H1 (cell line): ENCODE measurements around the gene SLC13A2. TPM values are rescaled to one million over a fixed set of nuclear protein-coding genes. Genes with fewer than 3 reads are reported as not detected.

Experiments
- CTCF ChIA-PET: fragments of 300-600 bp; sonication (Branson Sonifier 250); formaldehyde crosslinking; loops from one replicate; lab custom pipeline; 2021; ENCODE audit not compliant: partially characterized antibody; lab: Charles Lee
- POLR2A ChIA-PET: fragments of 300-600 bp; sonication (Branson Sonifier 250); formaldehyde crosslinking; loops from one replicate; lab custom pipeline; 2021; ENCODE audit warnings: inconsistent platforms; ENCODE audit not compliant: partially characterized antibody; lab: Charles Lee
- DNase-seq, 2 experiments: peaks; one replicate each; pipeline versions ENCODE4 v3.0.0 to v3.0.0-alpha.2; 2010 to 2022; ENCODE audit warnings: low spot score in 2 of 2, low read depth in 1 of 2, mixed read lengths in 1 of 2
- FAIRE-seq: peaks from 2 replicates; lab custom pipeline; 2011; peaks lifted over from hg19 to GRCh38; lab: Jason Lieb, UNC
- H2AFZ ChIP-seq: 2 replicates; pipeline ENCODE4 v1.8.1; 2012; ENCODE audit warnings: low read length, inconsistent platforms
- H2AK5ac ChIP-seq: 2 replicates; pipeline ENCODE4 v1.6.1; 2013; ENCODE audit warnings: low read depth, low read length
- H2BK120ac ChIP-seq: replicated peaks from 2 replicates; pipeline ENCODE3; 2013; ENCODE audit warnings: low read depth, low read length, inconsistent platforms
- H2BK12ac ChIP-seq: 2 replicates; pipeline ENCODE4 v1.6.1; 2013; ENCODE audit warnings: low read depth, low read length
- H2BK15ac ChIP-seq: 2 replicates; pipeline ENCODE4 v1.6.1; 2013; ENCODE audit warnings: low read length
- H2BK20ac ChIP-seq: 2 replicates; pipeline ENCODE4 v1.6.1; 2013; ENCODE audit warnings: low read length
- H2BK5ac ChIP-seq: 2 replicates; pipeline ENCODE4 v1.6.1; 2013; ENCODE audit warnings: low read depth, low read length
- H3K14ac ChIP-seq: 2 replicates; pipeline ENCODE4 v1.6.1; 2013; ENCODE audit warnings: inconsistent platforms; ENCODE audit not compliant: insufficient read length
- H3K18ac ChIP-seq: 2 replicates; pipeline ENCODE4 v1.6.1; 2013; ENCODE audit warnings: low read length; ENCODE audit errors: extremely low read depth
- H3K23ac ChIP-seq: 2 replicates; pipeline ENCODE4 v1.6.1; 2013; ENCODE audit warnings: inconsistent platforms; ENCODE audit not compliant: insufficient read length
- H3K23me2 ChIP-seq: 2 replicates; pipeline ENCODE4 v1.6.1; 2013; ENCODE audit warnings: low read depth, low read length
- H3K27ac ChIP-seq: 2 replicates; pipeline ENCODE4 v1.6.1; 2011; ENCODE audit warnings: low read depth, low read length, inconsistent platforms
- H3K27me3 ChIP-seq, 4 experiments: replicated peaks in 1 of 4; 1 replicate in 1 of 4; 2 replicates in 3 of 4; pipeline versions ENCODE4 v1.6.1 to v1.8.1; 2011 to 2013; ENCODE audit warnings: low read length in 3 of 4, mild to moderate bottlenecking in 3 of 4, inconsistent platforms in 2 of 4, mixed read lengths in 2 of 4, moderate library complexity in 1 of 4; ENCODE audit not compliant: control insufficient read depth in 3 of 4, insufficient read depth in 3 of 4; ENCODE audit errors: extremely low read depth in 1 of 4
- H3K36me3 ChIP-seq, 4 experiments: 2 replicates each; pipeline versions ENCODE4 v1.6.1 to v1.8.1; 2011 to 2013; ENCODE audit warnings: mild to moderate bottlenecking in 4 of 4, low read length in 3 of 4, moderate library complexity in 2 of 4, control low read depth in 1 of 4, inconsistent platforms in 1 of 4; ENCODE audit not compliant: insufficient read depth in 4 of 4, control insufficient read depth in 2 of 4
- H3K4ac ChIP-seq: replicated peaks from 2 replicates; pipeline ENCODE3; 2013; ENCODE audit warnings: low read length, low read depth, mixed read lengths, inconsistent platforms; ENCODE audit not compliant: insufficient read length
- H3K4me1 ChIP-seq, 4 experiments: replicated peaks in 1 of 4; 1 replicate in 1 of 4; 2 replicates in 3 of 4; pipeline versions ENCODE4 v1.6.1 to v1.8.1; 2011 to 2013; ENCODE audit warnings: low read length in 3 of 4, inconsistent platforms in 2 of 4, mixed read lengths in 1 of 4; ENCODE audit not compliant: insufficient read depth in 4 of 4, control insufficient read depth in 3 of 4
- H3K4me2 ChIP-seq, 2 experiments: 2 replicates each; pipeline versions ENCODE4 v1.6.1 to v1.8.1; 2011 to 2013; ENCODE audit warnings: low read depth in 2 of 2, low read length in 2 of 2, control low read depth in 1 of 2, inconsistent platforms in 1 of 2, mild to moderate bottlenecking in 1 of 2; ENCODE audit not compliant: insufficient read depth in 1 of 2
- H3K4me3 ChIP-seq, 4 experiments: fragments of 200-600, 300-600 bp in 1 of 4; sonication (generic), shearing (Covaris generic), sonication (Bioruptor Twin) in 1 of 4; 2 replicates each; pipeline versions ENCODE4 v1.5.1 to v1.8.1; 2011 to 2016; ENCODE audit warnings: low read length in 4 of 4, low read depth in 3 of 4, control low read depth in 2 of 4, inconsistent platforms in 2 of 4, mild to moderate bottlenecking in 2 of 4, mixed read lengths in 1 of 4, moderate library complexity in 1 of 4; ENCODE audit not compliant: insufficient read depth in 2 of 4; ENCODE audit errors: extremely low read depth in 1 of 4
- H3K56ac ChIP-seq: replicated peaks from 2 replicates; pipeline ENCODE3; 2013; ENCODE audit warnings: low read depth, mild to moderate bottlenecking, mixed read lengths, low read length, inconsistent platforms; ENCODE audit not compliant: insufficient read length
- H3K79me1 ChIP-seq: 2 replicates; pipeline ENCODE4 v1.6.1; 2013; ENCODE audit warnings: low read depth, low read length, control low read depth
- H3K79me2 ChIP-seq, 2 experiments: 2 replicates each; pipeline versions ENCODE4 v1.6.1 to v1.8.1; 2012 to 2013; ENCODE audit warnings: low read length in 2 of 2, mild to moderate bottlenecking in 2 of 2, inconsistent platforms in 1 of 2; ENCODE audit not compliant: insufficient read depth in 2 of 2, control insufficient read depth in 1 of 2
- H3K9ac ChIP-seq, 4 experiments: replicated peaks in 1 of 4; 1 replicate in 1 of 4; 2 replicates in 3 of 4; pipeline versions ENCODE4 v1.6.1 to v1.8.1; 2011 to 2013; ENCODE audit warnings: low read depth in 3 of 4, low read length in 3 of 4, control low read depth in 2 of 4, mild to moderate bottlenecking in 2 of 4, moderate library complexity in 2 of 4, inconsistent platforms in 1 of 4; ENCODE audit errors: extremely low read depth in 1 of 4
- H3K9me3 ChIP-seq, 2 experiments: 2 replicates each; pipeline versions ENCODE4 v1.6.1 to v1.8.1; 2012 to 2013; ENCODE audit warnings: mild to moderate bottlenecking in 2 of 2, moderate library complexity in 2 of 2, control low read depth in 1 of 2, inconsistent platforms in 1 of 2, low read depth in 1 of 2, low read length in 1 of 2, mixed read lengths in 1 of 2; ENCODE audit not compliant: insufficient read depth in 2 of 2
- H4K20me1 ChIP-seq, 2 experiments: replicated peaks in 1 of 2; 2 replicates each; pipeline versions ENCODE3 to v1.8.1; 2011 to 2013; ENCODE audit warnings: inconsistent platforms in 2 of 2, low read length in 2 of 2, mild to moderate bottlenecking in 1 of 2; ENCODE audit not compliant: insufficient read depth in 2 of 2, control insufficient read depth in 1 of 2
- H4K5ac ChIP-seq: 2 replicates; pipeline ENCODE4 v1.6.1; 2013; ENCODE audit warnings: low read length, low read depth, mixed read lengths, inconsistent platforms; ENCODE audit not compliant: insufficient read length
- H4K8ac ChIP-seq: 2 replicates; pipeline ENCODE4 v1.8.0; 2013; ENCODE audit warnings: mild to moderate bottlenecking, moderate library complexity, low read length, inconsistent platforms; ENCODE audit not compliant: insufficient read depth; ENCODE audit errors: extremely low read depth
- H4K91ac ChIP-seq: replicated peaks from 2 replicates; pipeline ENCODE3; 2013; ENCODE audit warnings: low read length, mixed read lengths, inconsistent platforms; ENCODE audit not compliant: insufficient read length
- ATF2 ChIP-seq: IDR thresholded peaks from 2 replicates; pipeline ENCODE4 v1.6.1; 2012; ENCODE audit warnings: low read length, inconsistent platforms
- CREB1 ChIP-seq: IDR thresholded peaks from 2 replicates; pipeline ENCODE4 v1.6.1; 2012; ENCODE audit warnings: inconsistent platforms
- CTBP2 ChIP-seq: IDR thresholded peaks from 2 replicates; pipeline ENCODE4 v1.7.0; 2011; ENCODE audit warnings: borderline replicate concordance, mild to moderate bottlenecking, moderate library complexity, mixed read lengths, low read length; ENCODE audit not compliant: insufficient read depth, insufficient read length
- MAFK ChIP-seq: IDR thresholded peaks from 2 replicates; pipeline ENCODE4 v1.6.1; 2012; ENCODE audit warnings: low read depth, mild to moderate bottlenecking, improper control_type of control experiment, low read length
- MAX ChIP-seq: IDR thresholded peaks from 2 replicates; pipeline ENCODE4 v1.6.1; 2012; ENCODE audit warnings: inconsistent platforms
- POU5F1 ChIP-seq: IDR thresholded peaks from 2 replicates; pipeline ENCODE4 v1.6.1; 2011; ENCODE audit warnings: low read depth, mild to moderate bottlenecking, low read length, moderate library complexity
- TBP ChIP-seq: IDR thresholded peaks from 2 replicates; pipeline ENCODE4 v1.6.1; 2011; ENCODE audit warnings: low read depth, low read length, improper control_type of control experiment
- ZNF274 ChIP-seq: IDR thresholded peaks from 2 replicates; pipeline ENCODE4 v1.7.0; 2012; ENCODE audit warnings: low read length, borderline replicate concordance; ENCODE audit errors: extremely low read depth
- WGBS, 2 experiments: shearing (Covaris generic) in 1 of 2; methylation state at CpG; one replicate each; pipeline versions ENCODE4 v1.1.6 to v1.1.7; 2013 to 2015; ENCODE audit warnings: low lambda C conversion rate in 2 of 2, mixed read lengths in 2 of 2, inconsistent platforms in 1 of 2, low coverage in 1 of 2, missing lambda C conversion rate in 1 of 2; ENCODE audit not compliant: insufficient replicate concordance in 2 of 2, insufficient coverage in 1 of 2, insufficient read length in 1 of 2; ENCODE audit errors: extremely low coverage in 1 of 2, missing lambda C conversion rate in 1 of 2; 5-methylcytosine and 5-hydroxymethylcytosine counted together
- polyA plus RNA-seq, 7 experiments: library from polyadenylated mRNA; depleted of rRNA in 3 of 7; stranded (reverse) in 5 of 7; unstranded in 2 of 7; fragments of >200 nt in 5 of 7; fragments of 200-250 nt in 2 of 7; gene quantifications; 1 replicate in 5 of 7; 2 replicates in 1 of 7; 4 replicates in 1 of 7; pipeline versions ENCODE4 v1.2.1 to v1.2.3, GENCODE V29; 2011 to 2013; ENCODE audit warnings: missing spikeins in 2 of 7, mixed read lengths in 2 of 7
- total RNA-seq: library from RNA; stranded (reverse); fragmentation: NEBNext Ultra II Directional; extraction: Animal tissue kit (Norgen Biotek cat#: 25700); gene quantifications from 2 replicates; pipeline ENCODE4 v1.2.1, GENCODE V29; 2021

The SLC13A2 gene
- total and polyA plus RNA-seq, 2 of the 8 experiments (the other 6 are each of a cell fraction or from before 2014, with no cell fraction given), result not detected

GRCh38 chr17:28532050-28532960, 58.9 kb downstream of the SLC13A2 start:
- H2BK20ac ChIP-seq, result no peak overlapping the region
- FAIRE-seq, result no peak
- no peak overlapping the region for H4K5ac ChIP-seq
- no peak overlapping the region for H3K4ac ChIP-seq
- no peak for TF ChIP-seq MAX
- TF ChIP-seq CREB1, result no peak
- no peak for TF ChIP-seq ATF2
- no peak for TF ChIP-seq MAFK
- TF ChIP-seq TBP, result no peak
- TF ChIP-seq ZNF274, result no peak
- no peak for TF ChIP-seq CTBP2
- TF ChIP-seq POU5F1, result no peak
- H2BK5ac ChIP-seq, result no peak overlapping the region
- CTCF ChIA-PET, result interaction anchor here (0.5 to 5.9 kb wide), 9 partner anchors 8 to 116 kb away, joined by 3 to 45 read pairs (median 4); no protein-coding TSS in a partner anchor
- H4K91ac ChIP-seq, result no peak overlapping the region
- 79% methylated on average over 7 of the region's 7 CpGs; no CpG with 5 or more reads in 1 of the 2 experiments for WGBS, 2 experiments
- H3K79me2 ChIP-seq, result no peaks in the 10 kb centered on the region
- no peak overlapping the region for H3K56ac ChIP-seq
- POLR2A ChIA-PET, result interaction anchor here (1.2 to 1.3 kb wide), 2 partner anchors 12 to 22 kb away, joined by 3 read pairs; no protein-coding TSS in a partner anchor
- no peak overlapping the region for H3K9ac ChIP-seq
- no peak overlapping the region for H2AK5ac ChIP-seq
- H2BK120ac ChIP-seq, result no peak overlapping the region
- H3K79me1 ChIP-seq, result no peaks in the 10 kb centered on the region
- no peaks in the 10 kb centered on the region for H3K23me2 ChIP-seq
- no peak for DNase-seq
- no peaks in the 10 kb centered on the region for H3K36me3 ChIP-seq
- H3K9me3 ChIP-seq, result no peaks in the 10 kb centered on the region
- no peak overlapping the region for H3K4me3 ChIP-seq
- no peak overlapping the region for H3K14ac ChIP-seq
- no peak overlapping the region for H2AFZ ChIP-seq
- H3K4me1 ChIP-seq, result peaks cover 0 to 5% (median 0%) of the 10 kb centered on the region in 4 experiments; a peak in 2 of 7 replicates
- H3K27ac ChIP-seq, result no peak overlapping the region
- no peak overlapping the region for H2BK12ac ChIP-seq
- no peak overlapping the region for H3K23ac ChIP-seq
- no peaks in the 10 kb centered on the region for H4K20me1 ChIP-seq
- no peak overlapping the region for H3K4me2 ChIP-seq
- no peaks in the 10 kb centered on the region for H3K27me3 ChIP-seq
- no peak overlapping the region for H2BK15ac ChIP-seq
- H3K18ac ChIP-seq, result no peak overlapping the region
- H4K8ac ChIP-seq, result peak overlapping the region; percentile 60
